ENCODE measurements around the gene ZNF516. TPM values are rescaled to one million over a fixed set of nuclear protein-coding genes. Genes with fewer than 3 reads are reported as not detected.

Gene ZNF516
- total and polyA plus RNA-seq, 2 experiments from 2014 or later: 18.2 to 29.2 TPM

DNA sequence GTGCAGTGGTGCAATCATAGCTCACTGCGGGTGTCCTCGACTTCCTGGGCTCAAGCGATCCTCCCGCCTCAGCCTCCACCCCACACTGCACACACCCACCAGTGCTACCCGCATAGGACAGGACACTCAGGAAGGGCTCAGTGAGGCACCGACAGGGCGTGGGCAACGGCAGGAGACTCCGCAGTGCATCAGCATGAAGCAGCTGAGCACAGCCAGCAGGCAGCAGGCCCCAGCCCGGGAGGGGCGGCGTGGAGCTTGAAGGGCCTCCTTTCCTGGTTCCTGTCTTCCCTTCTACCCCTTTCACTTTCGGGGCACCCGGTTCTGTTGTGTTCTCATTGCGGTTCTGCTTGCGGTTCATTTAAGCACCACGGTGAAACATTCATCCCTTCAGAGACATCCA, 89.8 kb downstream of the ZNF516 start:
- H4K20me1 ChIP-seq (ENCODE audit: insufficient read depth, poor library complexity, severe bottlenecking): peaks cover 73% of the 10 kb centered on the region
- 92% methylated on average over 17 of the region's 17 CpGs for WGBS (ENCODE audit: low lambda C conversion rate, missing lambda C conversion rate)
- H3K4me2 ChIP-seq: no peak overlapping the region
- no peak overlapping the region for H3K27ac ChIP-seq
- H3K36me3 ChIP-seq (replicated peaks; ENCODE audit: insufficient read depth, low read depth): no peaks in the 10 kb centered on the region
- H3K79me2 ChIP-seq: peaks cover 94% of the 10 kb centered on the region
- no peak overlapping the region for H3K4me3 ChIP-seq
- DNase-seq (ENCODE audit: low spot score): no peak
- H3K4me1 ChIP-seq (ENCODE audit: insufficient read depth): no peaks in the 10 kb centered on the region
- no peak for TF ChIP-seq EZH2 (IDR thresholded peaks at IDR 0.05; ENCODE audit: borderline replicate concordance)
- TF ChIP-seq EZH2phosphoT487 (IDR thresholded peaks at IDR 0.05; ENCODE audit: low read depth, severe bottlenecking, unreplicated experiment): no peak
- TF ChIP-seq, protein P1, sequence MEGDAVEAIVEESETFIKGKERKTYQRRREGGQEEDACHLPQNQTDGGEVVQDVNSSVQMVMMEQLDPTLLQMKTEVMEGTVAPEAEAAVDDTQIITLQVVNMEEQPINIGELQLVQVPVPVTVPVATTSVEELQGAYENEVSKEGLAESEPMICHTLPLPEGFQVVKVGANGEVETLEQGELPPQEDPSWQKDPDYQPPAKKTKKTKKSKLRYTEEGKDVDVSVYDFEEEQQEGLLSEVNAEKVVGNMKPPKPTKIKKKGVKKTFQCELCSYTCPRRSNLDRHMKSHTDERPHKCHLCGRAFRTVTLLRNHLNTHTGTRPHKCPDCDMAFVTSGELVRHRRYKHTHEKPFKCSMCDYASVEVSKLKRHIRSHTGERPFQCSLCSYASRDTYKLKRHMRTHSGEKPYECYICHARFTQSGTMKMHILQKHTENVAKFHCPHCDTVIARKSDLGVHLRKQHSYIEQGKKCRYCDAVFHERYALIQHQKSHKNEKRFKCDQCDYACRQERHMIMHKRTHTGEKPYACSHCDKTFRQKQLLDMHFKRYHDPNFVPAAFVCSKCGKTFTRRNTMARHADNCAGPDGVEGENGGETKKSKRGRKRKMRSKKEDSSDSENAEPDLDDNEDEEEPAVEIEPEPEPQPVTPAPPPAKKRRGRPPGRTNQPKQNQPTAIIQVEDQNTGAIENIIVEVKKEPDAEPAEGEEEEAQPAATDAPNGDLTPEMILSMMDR (IDR thresholded peaks at IDR 0.05; ENCODE audit: poor library complexity): no peak
- no peaks in the 10 kb centered on the region for H3K9me3 ChIP-seq (ENCODE audit: low read depth)
- H3K27me3 ChIP-seq: no peaks in the 10 kb centered on the region
- no peaks in the 10 kb centered on the region for H3K9me2 ChIP-seq (replicated peaks; ENCODE audit: insufficient read depth)
- H2AFZ ChIP-seq: no peak overlapping the region

DNA sequence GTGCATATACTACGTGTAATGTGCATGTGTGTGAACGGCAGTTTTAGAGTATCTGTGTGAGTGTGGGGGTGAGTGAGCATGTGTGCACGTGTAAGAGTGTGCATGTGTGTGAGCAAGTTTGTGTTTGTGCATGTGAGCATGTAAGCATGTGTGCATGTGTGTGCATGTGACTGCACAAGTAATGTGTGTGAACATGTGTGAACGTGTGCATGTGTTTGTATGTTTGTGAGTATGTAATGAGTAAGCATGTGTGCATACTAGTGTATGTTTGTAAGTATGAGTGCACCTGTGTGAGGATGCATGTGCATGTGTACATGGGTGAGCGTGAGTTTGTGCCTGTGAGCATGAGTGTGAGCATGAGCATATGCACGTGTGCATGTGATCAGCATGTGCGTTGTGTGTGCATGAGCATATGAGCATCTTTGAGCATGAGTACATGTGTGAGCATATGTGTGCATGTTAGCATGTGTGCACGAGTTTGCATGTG, 90.7 kb downstream of the ZNF516 start:
- Histone ChIP-seq H3K4me3 (no peak overlapping the region), H2AFZ (no peak overlapping the region), H4K20me1 (ENCODE audit: insufficient read depth, poor library complexity, severe bottlenecking) (peaks cover 79% of the 10 kb centered on the region), H3K27ac (no peak overlapping the region), H3K4me2 (no peak overlapping the region), H3K27me3 (no peaks in the 10 kb centered on the region), H3K9me3 (ENCODE audit: low read depth) (no peaks in the 10 kb centered on the region), H3K4me1 (ENCODE audit: insufficient read depth) (no peaks in the 10 kb centered on the region), H3K79me2 (peaks cover 92% of the 10 kb centered on the region), H3K36me3 (replicated peaks; ENCODE audit: insufficient read depth, low read depth) (no peaks in the 10 kb centered on the region), H3K9me2 (replicated peaks; ENCODE audit: insufficient read depth) (no peaks in the 10 kb centered on the region)
- TF ChIP-seq EZH2 (IDR thresholded peaks at IDR 0.05; ENCODE audit: borderline replicate concordance) (no peak), EZH2phosphoT487 (IDR thresholded peaks at IDR 0.05; ENCODE audit: low read depth, severe bottlenecking, unreplicated experiment) (no peak)
- TF ChIP-seq, protein P1 (IDR thresholded peaks at IDR 0.05; ENCODE audit: poor library complexity): no peak
- whole genome bisulfite sequencing (ENCODE audit: low lambda C conversion rate, missing lambda C conversion rate): 88% methylated on average over 8 of the region's 8 CpGs
- no peak for DNase-seq (ENCODE audit: low spot score)

DNA sequence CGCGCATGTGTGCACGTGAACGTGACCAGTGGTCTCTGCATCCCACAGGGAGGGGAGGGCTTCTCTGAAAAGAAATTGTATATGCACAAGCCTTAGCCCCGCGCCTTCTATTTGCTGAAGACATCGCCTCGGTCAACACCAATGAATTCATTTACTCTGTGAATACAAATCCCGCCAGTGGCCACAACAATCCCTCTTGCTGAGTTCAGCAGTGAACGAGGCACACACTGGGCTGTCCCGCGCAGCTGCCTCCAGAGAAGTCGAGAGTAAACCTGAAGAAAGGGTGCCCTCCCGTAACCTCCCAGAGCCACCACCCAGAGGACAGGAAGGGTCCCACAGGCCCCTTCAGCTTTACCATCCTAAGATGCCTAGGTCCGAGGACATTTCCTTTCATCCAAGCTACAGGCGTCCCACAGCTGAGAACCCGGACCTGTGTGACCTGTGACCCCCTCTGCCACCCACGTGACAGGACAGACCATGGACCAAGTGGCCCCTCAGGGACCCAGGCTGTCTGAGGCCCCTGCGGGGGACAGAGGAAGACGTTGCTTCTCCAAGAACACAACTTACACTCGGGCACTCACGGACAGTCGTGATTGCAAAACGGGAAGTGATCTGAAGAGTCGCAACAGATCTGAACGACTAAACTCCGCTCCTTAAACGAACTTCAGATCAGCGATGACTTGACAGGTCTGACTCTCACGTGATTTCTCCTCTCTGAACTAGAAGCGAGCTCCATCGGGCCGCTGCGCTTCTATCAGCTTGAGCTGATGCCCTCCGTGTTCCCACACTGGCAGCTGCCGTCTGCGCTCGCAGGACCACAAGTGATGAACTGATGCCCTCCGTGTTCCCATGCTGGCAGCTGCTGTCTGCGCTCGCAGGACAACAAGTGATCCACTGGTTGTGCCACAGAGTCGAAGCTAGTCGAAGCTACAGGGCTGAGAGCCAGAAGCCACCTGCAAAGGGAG, 92.7 kb downstream of the ZNF516 start:
- peaks cover 85% of the 10 kb centered on the region for H3K79me2 ChIP-seq
- no peak overlapping the region for H2AFZ ChIP-seq
- no peaks in the 10 kb centered on the region for H3K9me3 ChIP-seq (ENCODE audit: low read depth)
- peaks cover 79% of the 10 kb centered on the region for H4K20me1 ChIP-seq (ENCODE audit: insufficient read depth, poor library complexity, severe bottlenecking)
- no peak overlapping the region for H3K4me3 ChIP-seq
- no peak overlapping the region for H3K27ac ChIP-seq
- TF ChIP-seq, protein P1 (IDR thresholded peaks at IDR 0.05; ENCODE audit: poor library complexity): no peak
- no peak for TF ChIP-seq EZH2phosphoT487 (IDR thresholded peaks at IDR 0.05; ENCODE audit: low read depth, severe bottlenecking, unreplicated experiment)
- TF ChIP-seq EZH2 (IDR thresholded peaks at IDR 0.05; ENCODE audit: borderline replicate concordance): no peak
- no peaks in the 10 kb centered on the region for H3K9me2 ChIP-seq (replicated peaks; ENCODE audit: insufficient read depth)
- WGBS (ENCODE audit: low lambda C conversion rate, missing lambda C conversion rate): 96% methylated on average over 43 of the region's 43 CpGs
- no peaks in the 10 kb centered on the region for H3K27me3 ChIP-seq
- peaks cover 8% of the 10 kb centered on the region for H3K4me1 ChIP-seq (ENCODE audit: insufficient read depth)
- DNase-seq (ENCODE audit: low spot score): no peak
- H3K4me2 ChIP-seq: no peak overlapping the region
- no peaks in the 10 kb centered on the region for H3K36me3 ChIP-seq (replicated peaks; ENCODE audit: insufficient read depth, low read depth)

Data from hepatocyte (in vitro differentiated cells).